Urinary bladder (tissue), 4 donors: ENCODE measurements around the gene ERCC6L2. TPM values are rescaled to one million over a fixed set of nuclear protein-coding genes. Genes with fewer than 3 reads are reported as not detected.
A peak's percentile ranks its signal among the peaks of the same experiment; 100 is the strongest.

Experiments
- DNase-seq: peaks from one replicate; pipeline ENCODE4 v3.0.0-alpha.2; 2015; ENCODE audit errors: extremely low spot score
- H3K27ac ChIP-seq: one replicate; pipeline ENCODE4 v1.5.1; 2013; ENCODE audit warnings: low read depth, mild to moderate bottlenecking, moderate library complexity
- H3K36me3 ChIP-seq: one replicate; pipeline ENCODE4 v1.6.1; 2013; ENCODE audit warnings: mild to moderate bottlenecking, moderate library complexity; ENCODE audit not compliant: insufficient read depth
- H3K4me1 ChIP-seq: one replicate; pipeline ENCODE4 v1.6.1; 2013; ENCODE audit warnings: mild to moderate bottlenecking, moderate library complexity; ENCODE audit not compliant: insufficient read depth
- H3K4me3 ChIP-seq: one replicate; pipeline ENCODE4 v1.5.1; 2013; ENCODE audit warnings: low read depth, low read length
- WGBS: extraction: QIAGEN DNeasy Blood & Tissue Kit; methylation state at CpG from one replicate; pipeline ENCODE4 v1.1.7; 2013; 5-methylcytosine and 5-hydroxymethylcytosine counted together
- polyA plus RNA-seq: library from polyadenylated mRNA; stranded (reverse); fragments of 200-250 nt; gene quantifications from one replicate; pipeline ENCODE4 v1.2.3, GENCODE V29; 2013
- total RNA-seq: library from RNA; depleted of rRNA; stranded (reverse); fragments of >200 nt; gene quantifications from one replicate; pipeline ENCODE4 v1.2.3, GENCODE V29; 2014
- donor health status: healthy with polysubstance abuse.
- donor health status: healthy.

Gene ERCC6L2
- total and polyA plus RNA-seq, 2 donors = 22.5 to 191 TPM

GRCh38 chr9:95848764-95849163 lies 26.7 kb upstream of the ERCC6L2 start:
- no peaks in the 10 kb centered on the region for H3K4me1 ChIP-seq

GRCh38 chr9:95852059-95853032 lies 23.1 kb upstream of the ERCC6L2 start:
- no peak for DNase-seq
- 54% methylated on average over 7 of the region's 7 CpGs for WGBS

More at GRCh38 chr9:95848764-95849163, 26.7 kb upstream of the ERCC6L2 start:
- peaks cover 1% of the 10 kb centered on the region for H3K36me3 ChIP-seq
- no peak overlapping the region for H3K4me3 ChIP-seq
- no peak for DNase-seq
- H3K27ac ChIP-seq = no peak overlapping the region

GRCh38 chr9:95854386-95855020 lies 21.0 kb upstream of the ERCC6L2 start:
- 36% methylated on average over 1 of the region's 1 CpG for WGBS
- no peak for DNase-seq
- H3K27ac ChIP-seq = no peak overlapping the region

More at GRCh38 chr9:95852059-95853032, 23.1 kb upstream of the ERCC6L2 start:
- Histone ChIP-seq H3K4me1 (no peaks in the 10 kb centered on the region), H3K4me3 (no peak overlapping the region), H3K36me3 (peaks cover 1% of the 10 kb centered on the region), H3K27ac (no peak overlapping the region)

GRCh38 chr9:95855961-95856360 lies 19.5 kb upstream of the ERCC6L2 start:
- Histone ChIP-seq H3K4me1 (no peaks in the 10 kb centered on the region), H3K36me3 (peaks cover 1% of the 10 kb centered on the region)
- DNase-seq = no peak

More at GRCh38 chr9:95854386-95855020, 21.0 kb upstream of the ERCC6L2 start:
- Histone ChIP-seq H3K4me3 (no peak overlapping the region), H3K4me1 (no peaks in the 10 kb centered on the region), H3K36me3 (peaks cover 1% of the 10 kb centered on the region)

GRCh38 chr9:95857124-95857523 lies 18.4 kb upstream of the ERCC6L2 start:
- no peak overlapping the region for H3K4me3 ChIP-seq
- DNase-seq = no peak
- H3K27ac ChIP-seq = no peak overlapping the region
- no peaks in the 10 kb centered on the region for H3K4me1 ChIP-seq
- 22% methylated on average over 2 of the region's 2 CpGs for WGBS
- H3K36me3 ChIP-seq = no peaks in the 10 kb centered on the region

More at GRCh38 chr9:95855961-95856360, 19.5 kb upstream of the ERCC6L2 start:
- H3K27ac ChIP-seq = peak overlapping the region; percentile 38
- H3K4me3 ChIP-seq = no peak overlapping the region

- DNase-seq = no peak
- H3K27ac ChIP-seq = no peak overlapping the region
Measured at GRCh38 chr9:95857896-95858295, 17.6 kb upstream of the ERCC6L2 start.

GRCh38 chr9:95862343-95862742 lies 13.1 kb upstream of the ERCC6L2 start:
- no peak for DNase-seq
- Histone ChIP-seq H3K36me3 (no peaks in the 10 kb centered on the region), H3K4me1 (no peaks in the 10 kb centered on the region), H3K27ac (no peak overlapping the region), H3K4me3 (no peak overlapping the region)

More at GRCh38 chr9:95857896-95858295, 17.6 kb upstream of the ERCC6L2 start:
- Histone ChIP-seq H3K4me1 (no peaks in the 10 kb centered on the region), H3K36me3 (no peaks in the 10 kb centered on the region), H3K4me3 (no peak overlapping the region)

GRCh38 chr9:95864852-95865580 lies 10.5 kb upstream of the ERCC6L2 start:
- H3K4me1 ChIP-seq = no peaks in the 10 kb centered on the region
- DNase-seq = no peak
- 94% methylated on average over 3 of the region's 3 CpGs for WGBS
- H3K36me3 ChIP-seq = no peaks in the 10 kb centered on the region
- H3K27ac ChIP-seq = no peak overlapping the region
- no peak overlapping the region for H3K4me3 ChIP-seq

- DNase-seq = no peak
- WGBS = 86% methylated on average over 1 of the region's 1 CpG
- Histone ChIP-seq H3K36me3 (no peaks in the 10 kb centered on the region), H3K27ac (no peak overlapping the region), H3K4me1 (peaks cover 2% of the 10 kb centered on the region), H3K4me3 (no peak overlapping the region)
Measured at GRCh38 chr9:95870352-95870751, 5.1 kb upstream of the ERCC6L2 start.

GRCh38 chr9:95870906-95871305 lies 4.6 kb upstream of the ERCC6L2 start:
- peaks cover 2% of the 10 kb centered on the region for H3K4me1 ChIP-seq

GRCh38 chr9:95874303-95874988 lies 1.0 kb upstream of the ERCC6L2 start:
- no peak overlapping the region for H3K4me3 ChIP-seq
- 13% methylated on average over 10 of the region's 10 CpGs for WGBS
- no peak for DNase-seq

More at GRCh38 chr9:95870906-95871305, 4.6 kb upstream of the ERCC6L2 start:
- WGBS = 90% methylated on average over 1 of the region's 1 CpG
- Histone ChIP-seq H3K4me3 (no peak overlapping the region), H3K27ac (no peak overlapping the region), H3K36me3 (no peaks in the 10 kb centered on the region)
- DNase-seq = no peak

GRCh38 chr9:95874989-95875304 lies 544 bp upstream of the ERCC6L2 start:
- Histone ChIP-seq H3K4me3 (no peak overlapping the region), H3K36me3 (no peaks in the 10 kb centered on the region), H3K4me1 (peaks cover 2% of the 10 kb centered on the region), H3K27ac (peak overlapping the region; percentile 89)
- WGBS = under 1% methylated on average over 20 of the region's 20 CpGs
- no peak for DNase-seq

More at GRCh38 chr9:95874303-95874988, 1.0 kb upstream of the ERCC6L2 start:
- Histone ChIP-seq H3K4me1 (peaks cover 2% of the 10 kb centered on the region), H3K36me3 (no peaks in the 10 kb centered on the region), H3K27ac (no peak overlapping the region)

GRCh38 chr9:95876138-95876444 lies 600 bp downstream of the ERCC6L2 start:
- DNase-seq = no peak
- WGBS = 1% methylated on average over 9 of the region's 9 CpGs
- Histone ChIP-seq H3K36me3 (no peaks in the 10 kb centered on the region), H3K4me3 (no peak overlapping the region), H3K27ac (peak overlapping the region; percentile 97), H3K4me1 (peaks cover 2% of the 10 kb centered on the region)
